ENCODE measurements around the gene STK35.

Gene STK35

DNA sequence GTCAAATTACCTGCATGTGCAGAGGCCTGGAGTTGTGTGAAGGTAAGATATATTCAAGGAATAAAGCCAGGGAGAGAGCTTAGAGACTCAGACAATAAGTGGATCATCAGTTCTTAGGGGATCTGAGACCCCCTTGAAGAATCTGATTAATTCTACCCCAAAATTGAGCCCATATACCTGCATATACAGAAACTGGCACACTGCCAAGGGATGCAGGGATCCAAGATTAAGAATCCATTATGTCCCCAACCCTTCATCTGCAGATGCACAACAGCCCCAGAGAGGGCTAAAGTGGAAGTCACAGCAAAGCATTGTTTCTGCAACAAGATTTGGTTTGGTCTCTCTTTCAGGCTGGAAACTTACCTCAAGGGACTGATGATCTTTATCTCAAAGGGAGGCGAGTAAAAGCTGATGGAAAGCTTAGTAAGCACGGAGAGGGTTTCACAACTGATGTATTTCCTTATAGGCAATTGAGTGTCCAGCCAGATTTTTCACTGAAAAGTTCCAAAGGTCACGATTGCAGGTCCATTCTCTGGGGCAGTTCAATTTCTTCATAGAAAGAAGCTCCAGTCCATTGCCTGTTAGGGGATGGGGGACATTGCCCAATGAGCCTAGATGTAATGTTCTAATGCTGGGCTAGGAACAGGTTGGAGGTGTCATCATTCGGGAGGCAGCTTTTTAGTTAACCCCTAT is 20.9 kb upstream of the STK35 start:
- H3K14ac ChIP-seq (ENCODE audit: low read length in 2 of 2): no peak overlapping the region
- peaks cover 8 to 54% of the 10 kb centered on the region in 2 experiments for H3K27me3 ChIP-seq (ENCODE audit: control insufficient read depth in 1 of 2, insufficient read depth in 1 of 2, low read length in 2 of 2)
- no peak for DNase-seq
- no peaks in the 10 kb centered on the region for H3K36me3 ChIP-seq (ENCODE audit: control insufficient read depth in 1 of 2, insufficient read depth in 2 of 2, low read depth in 1 of 2, low read length in 2 of 2)
- H3K18ac ChIP-seq (ENCODE audit: low read depth in 1 of 2, low read length in 2 of 2): no peak overlapping the region
- no peak overlapping the region for H2BK120ac ChIP-seq (ENCODE audit: low read depth, low read length)
- no peaks in the 10 kb centered on the region for H3K79me1 ChIP-seq (replicated peaks; ENCODE audit: low read length, poor library complexity, severe bottlenecking)
- no peaks in the 10 kb centered on the region for H3K4me1 ChIP-seq (ENCODE audit: control insufficient read depth, insufficient read depth, low read depth, low read length)
- H2BK5ac ChIP-seq (ENCODE audit: low read depth, low read length, poor library complexity, severe bottlenecking): no peak overlapping the region
- WGBS: 39% methylated on average over 3 of the region's 4 CpGs
- H4K8ac ChIP-seq (ENCODE audit: low read length): no peak overlapping the region
- H3K9ac ChIP-seq (ENCODE audit: low read length): no peak overlapping the region
- H2BK12ac ChIP-seq (ENCODE audit: low read length in 2 of 2): no peak overlapping the region
- no peak overlapping the region for H2AFZ ChIP-seq (ENCODE audit: low read depth, low read length)
- H4K91ac ChIP-seq (ENCODE audit: low read length): no peak overlapping the region
- H3K4me3 ChIP-seq (ENCODE audit: insufficient read depth in 1 of 2, low read depth in 1 of 2, low read length in 2 of 2): no peak overlapping the region
- H2AK5ac ChIP-seq (ENCODE audit: low read length, severe bottlenecking): no peak overlapping the region
- no peak overlapping the region for H3K4ac ChIP-seq (ENCODE audit: low read depth in 1 of 2, low read length in 2 of 2)
- H2BK15ac ChIP-seq (ENCODE audit: low read depth, poor library complexity, severe bottlenecking): no peak overlapping the region
- no peak overlapping the region for H3K4me2 ChIP-seq (ENCODE audit: low read length, poor library complexity, severe bottlenecking)
- peaks cover 6% of the 10 kb centered on the region for H3K9me3 ChIP-seq (ENCODE audit: control insufficient read depth, low read length)
- no peak overlapping the region for H3K27ac ChIP-seq (ENCODE audit: low read length, poor library complexity, severe bottlenecking)
- no peak overlapping the region for H3K23ac ChIP-seq (ENCODE audit: low read length in 2 of 2)

DNA sequence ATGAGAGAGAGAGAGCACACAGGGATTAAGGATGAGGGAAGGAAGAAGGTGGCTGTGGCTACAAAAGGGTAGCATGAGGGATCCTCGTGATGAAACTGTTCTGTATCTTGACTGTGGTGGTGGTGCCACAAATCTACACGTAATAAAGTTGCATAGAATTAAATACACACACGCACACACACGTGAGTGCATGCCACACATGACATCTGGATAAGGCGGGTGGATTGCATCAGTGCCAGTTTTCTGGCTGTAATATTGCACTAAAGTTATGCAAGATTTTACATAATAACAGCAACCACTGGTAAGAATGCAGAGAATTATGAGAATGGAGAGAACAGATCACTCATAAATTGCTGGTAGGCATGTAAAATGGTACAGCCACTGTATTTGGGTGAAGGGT is 16.9 kb upstream of the STK35 start:
- WGBS: 64% methylated on average over 4 of the region's 5 CpGs

DNA sequence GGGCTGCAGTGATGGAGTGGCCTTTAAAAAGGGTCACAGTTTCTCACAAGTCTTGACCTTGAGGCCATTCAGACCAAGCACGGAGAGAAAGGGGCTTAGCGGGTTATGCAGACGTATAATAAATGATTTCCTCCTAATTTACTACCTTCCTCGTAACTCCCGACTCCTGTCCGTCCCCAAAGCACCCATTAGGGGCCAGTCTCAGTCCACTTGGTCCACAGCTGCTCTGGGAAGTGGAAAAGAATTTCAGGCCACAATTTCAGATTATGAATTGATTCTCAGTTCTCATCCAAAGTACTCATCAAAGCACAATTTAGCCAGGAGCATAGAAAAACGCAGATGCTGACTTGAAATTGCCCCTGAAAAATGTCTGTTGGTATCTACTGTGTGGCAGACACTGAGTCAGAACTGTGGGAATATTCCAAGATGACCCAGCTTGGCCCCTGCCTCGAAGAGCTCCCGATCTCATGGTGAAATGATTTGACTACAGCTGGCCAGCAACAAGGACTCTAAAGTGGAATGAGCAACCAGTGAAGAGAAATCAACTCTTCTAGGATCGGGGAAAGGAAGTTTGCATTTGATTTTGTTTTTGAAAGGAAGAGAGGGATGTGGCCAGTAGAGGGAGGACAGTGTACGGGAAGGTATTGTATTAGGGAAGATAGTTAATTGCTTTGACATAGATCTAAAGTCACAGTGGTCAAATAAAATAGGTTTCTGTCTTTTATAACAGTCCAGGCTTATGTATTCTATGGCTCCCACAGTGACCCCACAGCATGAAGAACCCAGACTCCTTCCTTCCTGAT is 15.2 kb upstream of the STK35 start:
- no peak overlapping the region for H3K14ac ChIP-seq (ENCODE audit: low read length in 2 of 2)
- peaks cover 25 to 62% of the 10 kb centered on the region in 2 experiments for H3K27me3 ChIP-seq (ENCODE audit: control insufficient read depth in 1 of 2, insufficient read depth in 1 of 2, low read length in 2 of 2)
- 72% methylated on average over 11 of the region's 11 CpGs for WGBS
- H3K9ac ChIP-seq (ENCODE audit: low read length): no peak overlapping the region
- DNase-seq: no peak
- H4K8ac ChIP-seq (ENCODE audit: low read length): no peak overlapping the region
- no peak overlapping the region for H3K4ac ChIP-seq (ENCODE audit: low read depth in 1 of 2, low read length in 2 of 2)
- no peak overlapping the region for H2BK15ac ChIP-seq (ENCODE audit: low read depth, poor library complexity, severe bottlenecking)
- no peaks in the 10 kb centered on the region for H3K79me1 ChIP-seq (replicated peaks; ENCODE audit: low read length, poor library complexity, severe bottlenecking)
- H2BK12ac ChIP-seq (ENCODE audit: low read length in 2 of 2): no peak overlapping the region
- no peak overlapping the region for H3K4me2 ChIP-seq (ENCODE audit: low read length, poor library complexity, severe bottlenecking)
- H2AFZ ChIP-seq (ENCODE audit: low read depth, low read length): no peak overlapping the region
- no peaks in the 10 kb centered on the region for H3K36me3 ChIP-seq (ENCODE audit: control insufficient read depth in 1 of 2, insufficient read depth in 2 of 2, low read depth in 1 of 2, low read length in 2 of 2)
- H3K4me3 ChIP-seq (ENCODE audit: insufficient read depth in 1 of 2, low read depth in 1 of 2, low read length in 2 of 2): no peak overlapping the region
- H3K4me1 ChIP-seq (ENCODE audit: control insufficient read depth, insufficient read depth, low read depth, low read length): no peaks in the 10 kb centered on the region
- H3K27ac ChIP-seq (ENCODE audit: low read length, poor library complexity, severe bottlenecking): no peak overlapping the region
- no peak overlapping the region for H3K23ac ChIP-seq (ENCODE audit: low read length in 2 of 2)
- H3K18ac ChIP-seq (ENCODE audit: low read depth in 1 of 2, low read length in 2 of 2): no peak overlapping the region
- no peak overlapping the region for H2BK5ac ChIP-seq (ENCODE audit: low read depth, low read length, poor library complexity, severe bottlenecking)
- no peak overlapping the region for H2BK120ac ChIP-seq (ENCODE audit: low read depth, low read length)
- H3K9me3 ChIP-seq (ENCODE audit: control insufficient read depth, low read length): no peaks in the 10 kb centered on the region
- no peak overlapping the region for H4K91ac ChIP-seq (ENCODE audit: low read length)
- H2AK5ac ChIP-seq (ENCODE audit: low read length, severe bottlenecking): no peak overlapping the region

More for the DNA sequence above, 16.9 kb upstream of the STK35 start:
- Histone ChIP-seq H3K4me2 (ENCODE audit: low read length, poor library complexity, severe bottlenecking) (no peak overlapping the region), H2BK120ac (ENCODE audit: low read depth, low read length) (no peak overlapping the region), H2AK5ac (ENCODE audit: low read length, severe bottlenecking) (no peak overlapping the region), H3K79me1 (replicated peaks; ENCODE audit: low read length, poor library complexity, severe bottlenecking) (no peaks in the 10 kb centered on the region), H4K8ac (ENCODE audit: low read length) (no peak overlapping the region), H3K9ac (ENCODE audit: low read length) (no peak overlapping the region), H2AFZ (ENCODE audit: low read depth, low read length) (no peak overlapping the region), H4K91ac (ENCODE audit: low read length) (no peak overlapping the region), H3K14ac (ENCODE audit: low read length in 2 of 2) (no peak overlapping the region), H3K4ac (ENCODE audit: low read depth in 1 of 2, low read length in 2 of 2) (no peak overlapping the region), H3K9me3 (ENCODE audit: control insufficient read depth, low read length) (peaks cover 2% of the 10 kb centered on the region), H3K18ac (ENCODE audit: low read depth in 1 of 2, low read length in 2 of 2) (no peak overlapping the region), H3K4me1 (ENCODE audit: control insufficient read depth, insufficient read depth, low read depth, low read length) (no peaks in the 10 kb centered on the region), H2BK5ac (ENCODE audit: low read depth, low read length, poor library complexity, severe bottlenecking) (no peak overlapping the region), H2BK15ac (ENCODE audit: low read depth, poor library complexity, severe bottlenecking) (no peak overlapping the region), H3K23ac (ENCODE audit: low read length in 2 of 2) (no peak overlapping the region), H3K27me3 (ENCODE audit: control insufficient read depth in 1 of 2, insufficient read depth in 1 of 2, low read length in 2 of 2) (peaks cover 25 to 64% of the 10 kb centered on the region in 2 experiments), H2BK12ac (ENCODE audit: low read length in 2 of 2) (no peak overlapping the region), H3K4me3 (ENCODE audit: insufficient read depth in 1 of 2, low read depth in 1 of 2, low read length in 2 of 2) (no peak overlapping the region), H3K27ac (ENCODE audit: low read length, poor library complexity, severe bottlenecking) (no peak overlapping the region), H3K36me3 (ENCODE audit: control insufficient read depth in 1 of 2, insufficient read depth in 2 of 2, low read depth in 1 of 2, low read length in 2 of 2) (no peaks in the 10 kb centered on the region)
- DNase-seq: no peak

GRCh38 chr20:2086980-2087377 is 14.6 kb upstream of the STK35 start:
- Histone ChIP-seq H3K9me3 (ENCODE audit: control insufficient read depth, low read length) (no peaks in the 10 kb centered on the region), H3K9ac (ENCODE audit: low read length) (no peak overlapping the region), H2BK15ac (ENCODE audit: low read depth, poor library complexity, severe bottlenecking) (no peak overlapping the region), H4K91ac (ENCODE audit: low read length) (no peak overlapping the region), H2AFZ (ENCODE audit: low read depth, low read length) (no peak overlapping the region), H2BK120ac (ENCODE audit: low read depth, low read length) (no peak overlapping the region), H3K4me3 (ENCODE audit: insufficient read depth in 1 of 2, low read depth in 1 of 2, low read length in 2 of 2) (no peak overlapping the region), H3K79me1 (replicated peaks; ENCODE audit: low read length, poor library complexity, severe bottlenecking) (no peaks in the 10 kb centered on the region), H3K14ac (ENCODE audit: low read length in 2 of 2) (no peak overlapping the region), H2BK12ac (ENCODE audit: low read length in 2 of 2) (no peak overlapping the region), H3K4me2 (ENCODE audit: low read length, poor library complexity, severe bottlenecking) (no peak overlapping the region), H3K23ac (ENCODE audit: low read length in 2 of 2) (no peak overlapping the region), H3K36me3 (ENCODE audit: control insufficient read depth in 1 of 2, insufficient read depth in 2 of 2, low read depth in 1 of 2, low read length in 2 of 2) (no peaks in the 10 kb centered on the region), H3K27ac (ENCODE audit: low read length, poor library complexity, severe bottlenecking) (no peak overlapping the region), H4K8ac (ENCODE audit: low read length) (no peak overlapping the region), H2AK5ac (ENCODE audit: low read length, severe bottlenecking) (no peak overlapping the region), H3K18ac (ENCODE audit: low read depth in 1 of 2, low read length in 2 of 2) (no peak overlapping the region), H2BK5ac (ENCODE audit: low read depth, low read length, poor library complexity, severe bottlenecking) (no peak overlapping the region), H3K4me1 (ENCODE audit: control insufficient read depth, insufficient read depth, low read depth, low read length) (no peaks in the 10 kb centered on the region), H3K4ac (ENCODE audit: low read depth in 1 of 2, low read length in 2 of 2) (no peak overlapping the region), H3K27me3 (ENCODE audit: control insufficient read depth in 1 of 2, insufficient read depth in 1 of 2, low read length in 2 of 2) (peaks cover 25 to 63% of the 10 kb centered on the region in 2 experiments)
- WGBS: 82% methylated on average over 2 of the region's 2 CpGs
- DNase-seq: no peak
